ENCODE results near the gene ITSN1.

DNA sequence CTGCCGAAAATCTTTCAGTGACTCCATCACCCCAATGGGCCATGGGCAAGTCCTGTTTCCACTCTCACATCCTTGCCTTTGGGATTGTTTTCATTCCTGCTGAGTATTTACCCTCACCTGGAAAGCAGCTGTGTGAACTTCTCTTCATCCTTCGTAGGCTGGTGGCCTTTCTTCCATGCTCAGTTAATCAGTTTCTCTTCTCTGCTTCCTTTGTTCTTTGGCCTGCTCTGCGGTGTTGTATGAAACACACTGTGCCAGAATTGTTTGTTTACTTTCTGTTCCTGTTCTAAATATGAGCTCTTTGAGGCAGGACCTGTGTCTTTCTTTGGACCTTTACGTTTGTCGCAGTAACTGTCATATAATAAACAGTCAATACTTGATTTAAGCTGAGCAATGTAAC, 48.6 kb downstream of the ITSN1 start:
- TF ChIP-seq, protein P1, sequence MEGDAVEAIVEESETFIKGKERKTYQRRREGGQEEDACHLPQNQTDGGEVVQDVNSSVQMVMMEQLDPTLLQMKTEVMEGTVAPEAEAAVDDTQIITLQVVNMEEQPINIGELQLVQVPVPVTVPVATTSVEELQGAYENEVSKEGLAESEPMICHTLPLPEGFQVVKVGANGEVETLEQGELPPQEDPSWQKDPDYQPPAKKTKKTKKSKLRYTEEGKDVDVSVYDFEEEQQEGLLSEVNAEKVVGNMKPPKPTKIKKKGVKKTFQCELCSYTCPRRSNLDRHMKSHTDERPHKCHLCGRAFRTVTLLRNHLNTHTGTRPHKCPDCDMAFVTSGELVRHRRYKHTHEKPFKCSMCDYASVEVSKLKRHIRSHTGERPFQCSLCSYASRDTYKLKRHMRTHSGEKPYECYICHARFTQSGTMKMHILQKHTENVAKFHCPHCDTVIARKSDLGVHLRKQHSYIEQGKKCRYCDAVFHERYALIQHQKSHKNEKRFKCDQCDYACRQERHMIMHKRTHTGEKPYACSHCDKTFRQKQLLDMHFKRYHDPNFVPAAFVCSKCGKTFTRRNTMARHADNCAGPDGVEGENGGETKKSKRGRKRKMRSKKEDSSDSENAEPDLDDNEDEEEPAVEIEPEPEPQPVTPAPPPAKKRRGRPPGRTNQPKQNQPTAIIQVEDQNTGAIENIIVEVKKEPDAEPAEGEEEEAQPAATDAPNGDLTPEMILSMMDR (IDR thresholded peaks at IDR 0.05), result no peak
- no peak for TF ChIP-seq POLR2A (IDR thresholded peaks at IDR 0.05)
